HG03095 (cell line): Measurements from ENCODE around the gene KIF5C.

ENCODE experiments used
- ATAC-seq: cut with Tn5 transposase; IDR thresholded peaks from one replicate; pipeline ENCODE4 v1.9.1; 2021; ENCODE audit warnings: moderate library complexity; ENCODE audit not compliant: unreplicated experiment

Gene KIF5C

DNA sequence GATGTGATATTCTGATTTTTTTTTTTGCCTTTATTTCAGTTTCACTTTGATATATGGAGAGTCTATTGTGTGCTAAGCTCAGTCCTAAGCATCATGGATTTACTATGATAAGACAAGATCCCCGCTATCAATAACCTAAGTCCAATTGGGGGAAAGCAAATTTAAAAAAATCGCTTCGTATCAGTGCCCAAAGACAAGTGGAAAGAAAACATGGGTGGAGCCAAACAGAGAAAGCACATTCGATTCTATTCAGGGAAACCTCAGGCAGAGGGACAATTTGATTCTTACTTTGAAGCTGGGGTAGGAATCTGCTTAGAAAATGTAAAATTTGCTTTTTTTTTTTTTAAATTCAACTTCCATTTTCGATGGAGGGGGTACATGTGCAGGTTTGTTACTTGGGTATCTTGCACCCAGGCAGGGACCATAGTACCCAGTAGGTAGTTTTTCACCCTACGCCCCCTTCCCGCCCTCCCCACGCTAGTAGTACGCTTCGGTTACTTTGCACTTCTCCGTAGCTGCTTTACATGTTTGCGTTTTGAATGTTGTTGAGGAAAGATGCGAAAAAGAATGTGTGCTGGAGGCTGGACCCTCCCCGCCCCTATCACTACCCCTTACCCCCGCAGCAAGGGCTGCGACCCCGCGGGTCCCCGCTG is 12.4 kb downstream of the KIF5C start:
- no peak for ATAC-seq

GRCh38 chr2:148888003-148888501 is 13.0 kb downstream of the KIF5C start:
- no peak for ATAC-seq

GRCh38 chr2:148888986-148889385 is 14.0 kb downstream of the KIF5C start:
- no peak for ATAC-seq

DNA sequence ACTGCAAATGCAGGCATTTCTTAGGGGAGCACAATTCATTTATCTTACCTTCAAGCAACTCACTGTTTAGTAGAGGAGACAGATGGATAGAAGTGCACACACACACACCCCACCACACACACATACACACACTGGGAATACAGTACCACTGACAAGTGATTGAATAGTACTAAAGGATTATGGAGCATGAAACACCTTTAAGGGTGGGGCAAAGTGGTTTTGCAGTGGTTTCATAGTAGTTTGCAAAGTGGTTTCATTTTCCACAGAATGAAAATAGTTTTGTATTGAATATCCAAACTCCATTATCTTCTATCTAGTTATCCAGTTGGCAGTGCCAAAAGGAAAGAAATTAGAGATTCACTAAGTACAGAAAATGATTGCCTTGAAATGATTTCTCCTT is 18.9 kb downstream of the KIF5C start:
- no peak for ATAC-seq

GRCh38 chr2:148896136-148896535 is 21.1 kb downstream of the KIF5C start:
- no peak for ATAC-seq

DNA sequence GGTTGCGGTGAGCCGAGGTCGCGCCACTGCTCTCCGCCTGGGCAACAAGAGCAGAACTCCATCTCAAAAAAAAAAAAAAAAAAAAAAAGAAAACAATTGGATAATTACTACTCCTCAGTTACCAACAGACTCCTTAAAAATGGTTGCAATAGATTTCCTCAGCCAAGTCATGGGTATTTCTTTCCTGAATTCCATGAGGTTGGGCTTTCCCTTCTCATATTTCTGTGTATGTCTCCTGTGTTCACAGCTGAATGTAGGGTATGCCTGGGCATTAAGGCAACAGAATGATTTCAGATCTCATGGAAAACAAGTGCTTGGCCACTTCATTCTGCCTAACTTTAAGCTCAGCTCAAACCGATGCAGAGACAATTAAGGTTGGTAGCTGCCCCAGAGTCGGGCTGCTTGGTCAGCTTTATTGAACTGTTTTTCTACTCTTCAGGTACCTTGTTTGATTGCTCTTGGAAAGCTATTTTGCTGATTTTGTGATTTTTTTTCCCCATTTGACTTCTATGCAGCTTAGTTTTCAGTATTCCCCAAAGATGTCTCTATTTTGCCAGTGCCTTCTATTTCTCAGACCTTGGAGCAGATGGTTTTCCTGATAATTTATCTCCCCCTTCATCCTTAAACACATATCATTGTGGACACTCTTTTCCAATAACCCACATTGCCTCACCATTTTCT is 24.8 kb downstream of the KIF5C start:
- ATAC-seq = no peak

DNA sequence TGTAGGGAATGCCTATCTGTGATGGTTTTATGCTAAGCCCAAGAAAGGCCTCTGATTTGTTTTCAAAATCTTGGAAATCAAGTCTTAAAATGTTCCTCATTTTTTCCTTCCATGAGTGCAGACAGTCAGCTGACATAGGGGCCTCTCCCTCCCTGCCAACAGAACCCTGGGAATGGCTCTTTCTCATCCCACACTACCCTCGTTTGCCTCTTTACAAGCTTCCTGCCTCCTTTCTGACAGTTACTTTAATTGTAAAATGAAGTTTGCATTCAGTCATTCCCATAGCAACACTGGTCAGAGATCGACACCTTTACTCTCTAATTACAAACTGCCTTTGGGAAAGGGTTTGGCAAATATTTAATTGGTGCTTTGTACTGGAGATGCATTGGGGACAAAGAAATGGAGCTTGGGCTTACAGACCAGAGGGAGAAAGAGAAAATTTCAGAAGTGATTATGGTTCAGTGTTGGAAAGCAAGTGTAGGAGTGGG is 25.4 kb downstream of the KIF5C start:
- ATAC-seq = no peak

DNA sequence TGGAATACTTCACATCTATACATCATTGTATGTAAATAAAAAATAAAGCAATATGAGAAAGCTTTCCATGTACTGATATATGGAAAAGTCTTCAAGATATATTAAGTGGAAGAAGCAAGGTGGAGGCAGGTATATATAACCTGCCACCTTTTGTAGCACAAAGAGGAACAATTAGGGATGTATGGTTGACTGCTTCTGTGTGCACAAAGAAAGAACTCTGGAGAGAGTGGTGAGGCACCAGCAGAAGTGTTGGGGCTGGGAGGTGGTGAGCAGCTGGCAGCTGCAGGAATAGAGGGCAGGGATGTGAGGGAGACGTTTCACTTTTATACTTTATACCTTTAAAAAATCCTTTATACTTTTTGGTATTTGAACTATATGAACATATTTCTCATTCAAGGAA is 26.1 kb downstream of the KIF5C start:
- ATAC-seq = no peak

GRCh38 chr2:148902798-148903197 is 27.8 kb downstream of the KIF5C start:
- no peak for ATAC-seq

DNA sequence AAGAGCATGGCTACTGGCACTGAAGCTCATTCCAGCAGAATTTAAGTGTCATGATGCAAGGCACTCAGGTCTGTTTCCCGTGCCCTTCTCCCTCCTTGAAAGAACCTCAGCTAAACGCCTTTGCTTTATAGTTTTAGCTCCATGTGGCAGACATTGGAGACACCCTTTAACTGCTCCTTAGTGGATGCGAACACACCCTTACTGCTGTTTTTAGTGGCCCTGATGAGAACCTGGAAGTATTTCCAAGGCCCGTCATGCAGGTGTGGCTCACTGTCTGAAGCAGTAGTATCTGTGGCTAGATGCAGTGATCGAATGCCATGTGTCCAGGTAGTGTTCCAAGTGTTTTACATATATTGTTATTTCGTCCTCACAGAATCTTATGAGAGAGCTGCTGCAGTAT is 28.3 kb downstream of the KIF5C start:
- no peak for ATAC-seq

- ATAC-seq = no peak
These were observed 29.0 kb downstream of the KIF5C start for GRCh38 chr2:148903979-148904378.

GRCh38 chr2:148906124-148906523 is 31.1 kb downstream of the KIF5C start:
- ATAC-seq = no peak

DNA sequence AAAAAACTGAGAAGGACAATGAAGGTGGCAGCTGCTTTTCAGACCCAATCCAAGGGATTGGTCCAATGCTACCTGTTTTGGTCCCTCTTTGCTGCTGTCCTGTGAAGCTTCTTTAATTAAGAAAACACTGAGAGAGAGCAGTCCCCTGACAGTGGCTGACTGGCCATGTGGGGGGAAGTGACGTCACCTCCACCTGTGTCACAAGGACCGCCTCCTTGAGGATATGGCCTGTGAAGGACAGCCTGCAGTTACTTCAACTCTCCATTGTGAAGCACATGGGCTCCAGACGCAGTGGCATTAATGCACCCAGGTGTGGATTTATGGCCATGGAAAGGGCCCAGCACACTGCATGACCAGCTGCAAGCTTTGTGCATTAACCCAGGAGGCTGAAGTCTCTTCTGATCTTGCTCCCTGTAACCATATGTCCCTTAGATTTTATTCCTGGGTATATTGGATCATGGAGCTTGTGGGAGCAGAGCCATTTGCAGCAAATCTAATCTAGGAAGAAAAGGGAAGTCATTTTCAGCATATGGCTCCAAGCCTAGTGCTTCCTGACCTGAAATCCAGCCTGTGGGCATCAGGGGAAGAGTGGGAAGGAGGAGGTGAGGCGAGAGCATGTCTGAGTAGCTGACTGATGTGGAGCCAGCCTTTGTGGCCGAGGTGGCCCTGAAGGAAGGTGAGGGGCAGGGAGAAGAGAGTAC is 32.2 kb downstream of the KIF5C start:
- ATAC-seq = no peak

GRCh38 chr2:148909114-148909513 is 34.1 kb downstream of the KIF5C start:
- no peak for ATAC-seq

DNA sequence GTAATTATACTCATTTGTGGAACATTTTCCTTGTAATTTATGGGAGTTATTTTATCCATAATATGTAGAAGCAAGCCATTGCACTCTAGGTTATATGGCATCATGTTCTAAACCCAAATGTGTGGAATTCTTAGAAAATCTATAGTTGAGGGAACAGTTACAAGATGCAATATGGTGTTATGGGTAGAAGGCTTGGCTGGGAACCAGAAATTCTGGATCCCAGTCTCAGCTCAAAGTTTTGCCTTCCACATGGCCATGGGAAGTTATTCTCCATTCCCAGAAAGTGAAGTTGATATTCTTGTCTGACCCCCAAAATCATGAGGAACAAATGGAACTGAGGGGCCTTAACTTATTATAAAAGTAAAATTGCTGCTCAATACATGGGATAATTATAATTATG is 38.0 kb downstream of the KIF5C start:
- no peak for ATAC-seq

GRCh38 chr2:148913492-148913891 is 38.5 kb downstream of the KIF5C start:
- ATAC-seq = no peak

- ATAC-seq = no peak
These were observed 39.4 kb downstream of the KIF5C start for GRCh38 chr2:148914463-148914862.

GRCh38 chr2:148917431-148917830 is 42.4 kb downstream of the KIF5C start:
- no peak for ATAC-seq

DNA sequence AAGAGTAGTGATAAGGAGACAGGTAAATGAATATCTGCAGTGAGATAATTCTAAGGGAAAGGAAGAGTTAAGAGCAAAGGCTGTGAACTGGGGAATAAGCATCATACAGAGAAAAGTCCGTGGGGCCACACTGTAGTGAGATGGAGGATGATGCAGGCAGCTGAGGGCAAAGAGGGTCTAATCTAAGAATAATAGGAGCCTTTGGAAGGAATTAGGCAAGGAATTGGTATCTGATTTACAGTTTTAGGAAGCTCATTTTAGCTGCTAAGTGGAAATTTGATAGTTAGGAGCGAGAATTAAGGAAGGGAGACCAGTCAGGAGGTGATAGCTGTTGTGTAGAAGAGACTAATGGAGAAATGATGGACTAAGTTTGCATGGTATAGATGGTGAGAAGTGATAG is 43.5 kb downstream of the KIF5C start:
- ATAC-seq = no peak

DNA sequence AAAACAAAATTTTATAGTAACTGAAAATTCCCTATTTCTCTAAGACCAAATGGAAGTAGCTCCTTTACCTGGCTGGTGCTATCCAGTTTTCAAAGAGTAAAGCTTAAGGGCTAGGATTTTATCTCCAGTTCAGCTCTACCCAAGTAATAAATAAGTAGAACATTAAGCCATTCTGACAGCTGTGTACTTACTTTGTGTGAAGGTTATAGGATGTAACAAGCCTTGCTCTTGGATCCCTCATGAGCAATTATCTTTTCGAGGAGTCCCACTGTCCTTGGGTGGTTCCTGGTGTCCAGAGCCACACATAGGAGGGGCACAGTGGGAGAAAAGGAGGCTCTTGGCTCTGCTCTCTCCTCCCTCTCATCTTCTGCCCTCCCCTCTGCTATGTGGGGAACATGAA is 45.5 kb downstream of the KIF5C start:
- no peak for ATAC-seq

- no peak for ATAC-seq
These were observed 47.0 kb downstream of the KIF5C start for GRCh38 chr2:148922062-148922461.
